Left renal pelvis (tissue), 4 donors: ENCODE results near the gene KMT2B. TPM values are rescaled to one million over a fixed set of nuclear protein-coding genes. Genes with fewer than 3 reads are reported as not detected.
"Not testable (repeated sequence)": the region's sequence is repeated elsewhere in the genome, so short reads cannot be mapped to it uniquely, and the experiment has no call there.

Experiments used
- DNase-seq, 4 donors: peaks; one replicate each; pipeline ENCODE4 v3.0.0-alpha.2; 2013; ENCODE audit warnings: low read depth in 4 of 4, low spot score in 3 of 4
- polyA plus RNA-seq, 4 donors: library from polyadenylated mRNA; unstranded; fragments of 120-200 nt; gene quantifications; one replicate each; pipeline ENCODE4 v1.2.1, GENCODE V29; 2013; ENCODE audit not compliant: insufficient read length in 4 of 4

KMT2B gene, protein sequence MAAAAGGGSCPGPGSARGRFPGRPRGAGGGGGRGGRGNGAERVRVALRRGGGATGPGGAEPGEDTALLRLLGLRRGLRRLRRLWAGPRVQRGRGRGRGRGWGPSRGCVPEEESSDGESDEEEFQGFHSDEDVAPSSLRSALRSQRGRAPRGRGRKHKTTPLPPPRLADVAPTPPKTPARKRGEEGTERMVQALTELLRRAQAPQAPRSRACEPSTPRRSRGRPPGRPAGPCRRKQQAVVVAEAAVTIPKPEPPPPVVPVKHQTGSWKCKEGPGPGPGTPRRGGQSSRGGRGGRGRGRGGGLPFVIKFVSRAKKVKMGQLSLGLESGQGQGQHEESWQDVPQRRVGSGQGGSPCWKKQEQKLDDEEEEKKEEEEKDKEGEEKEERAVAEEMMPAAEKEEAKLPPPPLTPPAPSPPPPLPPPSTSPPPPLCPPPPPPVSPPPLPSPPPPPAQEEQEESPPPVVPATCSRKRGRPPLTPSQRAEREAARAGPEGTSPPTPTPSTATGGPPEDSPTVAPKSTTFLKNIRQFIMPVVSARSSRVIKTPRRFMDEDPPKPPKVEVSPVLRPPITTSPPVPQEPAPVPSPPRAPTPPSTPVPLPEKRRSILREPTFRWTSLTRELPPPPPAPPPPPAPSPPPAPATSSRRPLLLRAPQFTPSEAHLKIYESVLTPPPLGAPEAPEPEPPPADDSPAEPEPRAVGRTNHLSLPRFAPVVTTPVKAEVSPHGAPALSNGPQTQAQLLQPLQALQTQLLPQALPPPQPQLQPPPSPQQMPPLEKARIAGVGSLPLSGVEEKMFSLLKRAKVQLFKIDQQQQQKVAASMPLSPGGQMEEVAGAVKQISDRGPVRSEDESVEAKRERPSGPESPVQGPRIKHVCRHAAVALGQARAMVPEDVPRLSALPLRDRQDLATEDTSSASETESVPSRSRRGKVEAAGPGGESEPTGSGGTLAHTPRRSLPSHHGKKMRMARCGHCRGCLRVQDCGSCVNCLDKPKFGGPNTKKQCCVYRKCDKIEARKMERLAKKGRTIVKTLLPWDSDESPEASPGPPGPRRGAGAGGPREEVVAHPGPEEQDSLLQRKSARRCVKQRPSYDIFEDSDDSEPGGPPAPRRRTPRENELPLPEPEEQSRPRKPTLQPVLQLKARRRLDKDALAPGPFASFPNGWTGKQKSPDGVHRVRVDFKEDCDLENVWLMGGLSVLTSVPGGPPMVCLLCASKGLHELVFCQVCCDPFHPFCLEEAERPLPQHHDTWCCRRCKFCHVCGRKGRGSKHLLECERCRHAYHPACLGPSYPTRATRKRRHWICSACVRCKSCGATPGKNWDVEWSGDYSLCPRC (N-terminal part only)
- polyA plus RNA-seq: 10 to 100 TPM; 25.1 to 42.0 (median 32.8) TPM

DNA sequence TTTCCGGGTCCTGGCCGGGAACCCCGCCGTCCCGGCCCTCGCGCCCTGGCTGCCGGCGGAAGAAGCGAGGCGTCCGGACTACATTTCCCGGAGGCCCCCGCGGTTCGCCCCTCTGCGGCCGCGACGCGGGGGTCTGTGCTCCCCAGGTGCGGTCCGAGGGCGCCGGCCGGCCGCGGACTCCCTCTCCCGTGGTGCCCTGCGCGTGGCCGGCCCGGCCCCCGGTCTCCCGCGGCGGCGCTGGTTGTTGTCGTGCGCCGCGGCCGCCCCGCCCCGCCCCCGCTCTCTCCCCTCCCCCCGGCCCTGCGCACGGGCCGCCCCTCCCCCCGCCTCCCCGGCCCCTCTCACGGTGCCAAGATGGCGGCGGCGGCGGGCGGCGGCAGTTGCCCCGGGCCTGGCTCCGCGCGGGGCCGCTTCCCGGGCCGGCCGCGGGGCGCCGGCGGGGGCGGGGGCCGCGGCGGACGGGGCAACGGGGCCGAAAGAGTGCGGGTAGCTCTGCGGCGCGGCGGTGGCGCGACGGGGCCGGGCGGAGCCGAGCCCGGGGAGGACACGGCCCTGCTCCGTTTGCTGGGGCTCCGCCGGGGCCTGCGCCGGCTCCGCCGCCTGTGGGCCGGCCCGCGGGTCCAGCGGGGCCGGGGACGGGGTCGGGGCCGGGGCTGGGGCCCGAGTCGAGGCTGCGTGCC is at the start of gene KMT2B:
Gene KMT2B (plus strand): TSS at position 339 of the 680 bp plus-strand sequence. CDS start 16 bp downstream, at position 355.
- DNase-seq: peak in 2 of 4 donors; percentile 87 to 90

DNA sequence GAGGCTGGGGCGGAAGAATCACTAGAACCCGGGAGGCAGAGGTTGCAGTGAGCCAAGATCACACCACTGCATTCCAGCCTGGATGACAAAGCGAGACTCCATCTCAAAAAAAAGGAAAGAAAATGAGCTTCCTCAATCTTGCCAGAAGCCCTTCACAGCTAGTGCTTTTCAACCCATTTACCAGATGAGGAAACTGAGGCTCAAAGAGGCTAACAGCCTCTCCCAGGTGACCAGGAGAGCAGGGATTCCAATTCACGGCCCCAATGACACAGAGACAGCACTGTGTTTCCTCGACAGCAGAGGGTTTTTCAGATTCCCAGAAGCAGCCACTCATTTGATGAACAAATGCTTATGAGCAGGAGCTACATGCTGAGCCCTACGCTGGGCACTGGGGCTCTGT is 48.2 kb upstream of the KMT2B start:
- DNase-seq: no peak

DNA sequence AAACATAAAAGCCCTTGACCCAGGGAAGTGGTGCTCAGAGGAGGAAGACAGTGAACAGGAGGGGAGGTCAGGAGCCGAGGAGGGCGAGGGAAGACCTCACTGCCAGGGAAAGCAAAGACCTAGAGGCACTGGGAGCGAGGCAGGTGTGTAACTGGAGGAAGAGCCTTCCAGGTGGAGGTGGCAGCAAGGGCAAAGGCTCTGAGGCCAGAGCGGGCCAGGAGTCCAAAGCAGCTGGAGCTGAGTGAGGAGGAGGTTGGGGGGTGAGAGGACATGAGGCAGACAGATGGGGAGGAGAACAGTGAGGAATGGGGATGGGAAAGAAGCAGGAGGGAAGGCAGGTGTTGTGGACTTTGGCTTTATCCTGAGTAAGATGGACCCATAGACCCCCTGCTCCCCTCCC is 47.8 kb upstream of the KMT2B start:
- no peak for DNase-seq

DNA sequence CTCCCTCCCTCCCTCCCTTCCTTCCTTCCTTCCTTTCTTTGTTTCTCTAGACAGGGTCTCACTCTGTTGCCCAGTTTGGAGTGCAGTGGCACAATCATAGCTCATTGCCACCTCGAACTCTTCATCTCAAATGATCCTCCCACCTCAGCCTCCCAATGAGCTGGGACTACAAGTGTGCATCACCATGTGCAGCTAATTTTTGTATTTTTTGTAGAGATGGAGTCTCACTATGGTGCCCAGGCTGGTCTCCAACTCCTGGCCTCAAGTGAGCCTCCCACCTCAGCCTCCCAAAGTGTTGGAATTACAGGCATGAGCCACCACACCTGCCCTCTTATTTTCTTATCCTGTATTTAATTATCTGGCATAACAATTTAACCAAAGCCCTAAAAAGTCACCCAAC is 47.1 kb upstream of the KMT2B start:
- DNase-seq: no peak

DNA sequence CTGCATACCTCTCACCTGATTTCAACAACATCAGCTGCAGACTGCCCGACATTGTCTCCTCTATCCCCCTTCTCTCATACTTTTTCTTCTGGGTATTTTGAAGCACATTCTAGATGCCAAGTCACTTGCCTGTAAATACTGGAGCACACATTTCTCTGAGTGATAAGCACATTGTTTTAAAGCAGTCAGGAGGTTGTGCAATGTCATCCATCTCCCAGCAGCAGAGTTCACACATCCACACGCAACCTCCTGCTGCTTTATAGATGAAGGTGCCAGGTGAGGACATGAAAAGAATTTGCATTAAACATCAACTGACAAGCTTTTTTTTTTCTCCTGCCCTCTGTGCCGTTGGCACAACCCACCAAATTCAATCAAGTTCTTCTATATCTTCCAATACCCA is 46.0 kb upstream of the KMT2B start:
- DNase-seq: no peak

DNA sequence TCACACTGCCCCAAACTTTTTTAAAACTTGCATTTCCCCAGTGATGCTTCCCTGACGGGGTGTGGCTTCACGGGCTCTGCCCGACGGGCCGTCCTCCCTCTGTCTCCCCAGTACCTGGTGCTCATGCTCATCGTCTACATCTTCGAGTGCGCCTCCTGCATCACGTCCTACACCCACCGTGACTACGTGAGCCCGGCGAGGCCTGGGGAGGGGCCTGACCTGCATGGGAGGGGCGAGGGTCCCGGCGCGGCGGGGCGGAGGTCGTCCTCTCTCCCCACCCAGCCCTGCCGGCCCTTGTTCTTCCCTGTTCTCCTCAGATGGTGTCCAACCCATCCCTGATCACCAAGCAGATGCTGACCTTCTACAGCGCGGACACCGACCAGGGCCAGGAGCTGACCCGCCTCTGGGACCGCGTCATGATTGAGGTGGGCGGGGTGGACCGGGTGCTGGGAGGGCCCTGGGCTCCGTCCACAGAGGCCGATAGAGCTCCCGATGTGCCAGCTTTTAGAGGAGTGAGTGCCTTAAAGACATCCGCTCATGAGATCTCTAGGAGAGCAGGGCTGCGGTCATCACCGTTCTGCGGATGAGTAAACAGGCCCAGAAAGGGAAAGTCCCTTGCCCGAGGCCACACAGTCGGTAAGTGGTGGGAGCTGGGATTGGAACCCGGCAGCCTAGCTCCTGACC is 44.5 kb upstream of the KMT2B start:
- no peak for DNase-seq

DNA sequence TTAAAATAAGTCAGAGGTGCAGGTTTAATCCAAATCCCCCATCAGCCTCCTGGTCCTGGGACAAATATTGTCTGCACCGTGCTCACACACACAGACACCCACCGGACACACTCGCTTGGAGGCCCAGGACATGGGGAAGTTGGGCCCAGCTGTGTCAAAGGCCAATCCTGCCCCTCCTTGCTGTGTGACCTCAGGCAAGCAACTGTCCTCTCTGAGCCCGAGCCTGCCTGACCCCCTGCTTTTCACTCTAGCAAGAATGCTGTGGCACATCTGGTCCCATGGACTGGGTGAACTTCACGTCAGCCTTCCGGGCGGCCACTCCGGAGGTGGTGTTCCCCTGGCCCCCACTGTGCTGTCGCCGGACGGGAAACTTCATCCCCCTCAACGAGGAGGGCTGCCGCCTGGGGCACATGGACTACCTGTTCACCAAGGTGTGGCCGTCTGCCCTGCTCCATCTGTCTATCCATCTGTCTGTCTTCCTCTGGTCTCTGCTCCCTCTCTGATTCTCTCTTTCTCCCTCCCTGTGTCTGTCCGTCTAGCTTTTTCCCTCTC is 42.1 kb upstream of the KMT2B start:
- no peak for DNase-seq

DNA sequence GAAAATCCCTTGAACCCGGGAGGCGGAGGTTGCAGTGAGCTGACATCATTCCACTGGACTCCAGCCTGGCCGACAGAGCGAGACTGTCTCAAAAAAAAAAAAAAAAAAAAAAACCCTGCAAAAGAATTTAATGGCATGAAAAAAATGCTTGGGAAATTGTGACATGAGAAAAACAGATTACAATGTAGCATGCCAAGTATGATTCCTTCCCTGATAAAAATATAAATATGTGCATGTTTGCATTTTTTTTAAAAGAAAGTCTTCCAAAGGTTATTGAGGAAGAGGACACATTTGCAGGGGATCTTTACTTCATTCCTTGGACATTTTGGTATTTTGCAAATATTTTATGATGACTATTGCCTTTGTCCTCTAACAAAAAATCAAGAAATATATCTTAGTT is 28.0 kb upstream of the KMT2B start:
- no peak for DNase-seq

DNA sequence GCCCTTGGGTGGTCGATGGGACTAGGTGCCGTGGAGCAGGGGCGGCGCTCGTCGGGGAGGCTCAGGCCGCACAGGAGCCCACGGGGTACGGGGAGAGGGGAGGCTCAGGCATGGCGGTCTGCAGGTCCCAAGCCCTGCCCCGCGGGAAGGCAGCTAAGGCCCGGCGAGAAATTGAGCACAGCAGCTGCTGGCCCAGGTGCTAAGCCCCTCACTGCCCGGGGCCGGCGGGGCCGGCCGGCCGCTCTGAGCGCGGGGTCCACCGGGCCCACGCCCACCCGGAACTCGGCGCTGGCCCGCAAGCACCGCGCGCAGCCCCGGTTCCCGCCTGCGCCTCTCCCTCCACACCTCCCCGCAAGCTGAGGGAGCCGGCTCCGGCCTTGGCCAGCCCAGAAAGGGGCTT is 26.7 kb upstream of the KMT2B start:
- not testable (repeated sequence) for DNase-seq

DNA sequence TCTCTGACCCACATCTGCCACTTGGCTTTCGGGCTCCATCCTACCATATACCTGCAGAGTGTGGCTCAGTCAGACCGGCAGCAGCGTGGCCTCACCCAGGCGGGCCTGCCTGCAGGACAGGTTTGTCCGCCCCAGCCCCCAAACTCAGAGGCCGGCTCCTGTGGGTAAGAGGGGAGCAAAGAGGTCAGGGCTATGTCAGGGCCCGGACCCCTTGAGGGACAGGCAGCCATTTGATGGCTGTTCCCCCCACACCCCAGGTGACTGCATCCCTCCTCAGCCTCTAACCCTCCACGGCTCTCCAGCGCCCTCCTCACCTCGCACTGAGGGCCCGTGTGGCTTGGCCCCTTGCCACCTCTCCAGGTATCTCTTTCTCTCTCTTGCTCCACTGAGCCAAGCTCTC is 25.8 kb upstream of the KMT2B start:
- DNase-seq: no peak

DNA sequence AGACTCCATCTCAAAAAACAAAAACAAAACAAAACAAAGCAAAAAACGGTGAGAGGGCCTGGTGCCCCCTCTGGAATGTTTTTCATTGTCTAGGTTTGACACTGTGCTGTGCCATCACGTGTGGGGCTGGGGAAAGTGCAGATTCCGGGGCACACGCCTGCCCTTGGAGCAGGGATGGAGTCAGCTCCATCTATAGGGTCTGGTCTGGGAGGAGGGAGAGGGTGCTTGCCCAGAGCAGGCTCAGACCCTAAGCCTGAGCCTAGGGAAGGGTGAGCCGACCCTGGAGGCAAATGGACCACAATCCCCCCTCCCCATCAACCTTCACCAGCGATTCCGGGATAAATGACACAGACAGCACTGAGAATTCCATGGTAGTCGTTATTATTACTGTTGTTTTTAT is 24.4 kb upstream of the KMT2B start:
- no peak for DNase-seq

DNA sequence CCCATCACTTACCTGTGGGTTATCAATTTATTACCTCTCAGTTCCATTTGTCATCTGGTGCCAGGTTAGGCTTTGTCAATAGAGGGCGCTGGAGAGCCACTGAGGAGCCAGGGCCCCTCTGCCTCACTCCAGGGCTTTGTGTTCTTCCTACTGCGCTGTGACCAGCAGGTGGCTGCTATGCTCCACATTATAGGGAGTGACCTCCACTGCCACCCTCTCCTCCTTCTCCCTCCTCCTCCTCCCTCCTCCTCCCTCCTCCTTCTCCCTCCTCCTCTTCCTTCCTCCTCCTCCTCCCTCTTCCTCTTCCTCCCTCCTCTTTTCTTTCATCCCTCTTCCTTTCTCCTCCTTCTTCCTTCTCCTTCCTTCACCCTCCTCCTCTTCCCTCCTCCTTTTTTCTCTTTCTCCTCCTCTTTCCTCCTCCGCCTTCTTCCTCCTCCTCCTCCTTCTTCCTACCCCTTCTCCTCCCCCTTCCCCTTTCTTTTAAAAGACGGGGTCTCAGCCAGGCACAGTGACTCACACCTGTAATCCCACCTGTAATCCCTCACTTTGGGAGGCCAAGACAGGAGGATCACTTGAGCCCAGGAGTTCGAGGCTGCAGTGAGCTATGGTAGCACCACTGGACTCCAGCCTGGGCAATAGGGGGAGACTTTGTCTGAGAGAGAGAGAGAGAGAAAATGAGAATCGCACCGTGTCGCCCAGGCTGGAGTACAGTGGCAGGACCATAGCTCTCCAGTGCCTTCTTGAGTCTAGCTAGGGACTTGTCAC is 23.8 kb upstream of the KMT2B start:
- peak; percentile 64 to 76 (median 71) for DNase-seq

DNA sequence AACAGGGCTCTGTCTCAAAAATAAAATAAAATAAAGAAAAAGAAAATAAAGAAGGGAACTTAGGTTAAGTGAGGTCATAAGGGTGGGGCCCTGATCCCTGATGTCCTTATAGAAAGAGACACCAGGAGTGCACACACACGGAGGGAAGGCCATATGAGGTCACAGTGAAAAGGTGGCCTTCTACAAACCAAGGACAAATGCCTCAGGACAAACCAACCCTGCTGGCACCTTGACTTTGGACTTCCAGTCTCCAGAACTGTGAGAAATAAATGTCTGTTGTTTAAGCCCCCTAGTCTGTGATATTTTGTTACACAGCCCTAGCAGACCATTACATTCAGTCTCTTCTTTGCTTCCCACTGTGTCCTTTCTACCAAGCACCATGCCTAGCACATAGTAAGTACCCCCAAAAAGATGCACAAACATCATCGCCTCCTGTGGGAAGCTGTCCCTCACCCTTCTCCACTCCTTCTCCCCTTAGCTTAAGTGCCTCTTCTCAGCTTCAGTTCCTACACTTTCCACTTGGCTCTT is 21.8 kb upstream of the KMT2B start:
- DNase-seq: no peak

DNA sequence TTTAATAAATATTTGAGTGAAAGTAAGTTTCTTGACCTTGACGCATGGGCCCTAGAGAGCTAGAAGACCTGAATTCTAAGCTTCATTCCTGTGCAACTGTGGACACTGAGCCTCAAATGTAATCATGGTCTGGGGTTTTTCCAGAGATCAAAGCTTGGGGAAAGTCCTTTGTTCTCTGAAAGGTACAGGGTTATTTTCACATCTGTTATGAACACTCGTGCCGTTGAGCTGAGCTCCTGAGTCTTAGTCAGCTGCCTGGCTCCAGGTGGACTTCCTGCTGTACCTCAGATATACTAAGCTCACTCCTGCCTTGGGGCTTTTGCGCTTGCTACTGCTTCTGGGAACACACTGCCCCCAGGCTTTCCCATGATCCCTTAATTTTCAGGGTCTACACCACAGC is 21.0 kb upstream of the KMT2B start:
- no peak for DNase-seq

DNA sequence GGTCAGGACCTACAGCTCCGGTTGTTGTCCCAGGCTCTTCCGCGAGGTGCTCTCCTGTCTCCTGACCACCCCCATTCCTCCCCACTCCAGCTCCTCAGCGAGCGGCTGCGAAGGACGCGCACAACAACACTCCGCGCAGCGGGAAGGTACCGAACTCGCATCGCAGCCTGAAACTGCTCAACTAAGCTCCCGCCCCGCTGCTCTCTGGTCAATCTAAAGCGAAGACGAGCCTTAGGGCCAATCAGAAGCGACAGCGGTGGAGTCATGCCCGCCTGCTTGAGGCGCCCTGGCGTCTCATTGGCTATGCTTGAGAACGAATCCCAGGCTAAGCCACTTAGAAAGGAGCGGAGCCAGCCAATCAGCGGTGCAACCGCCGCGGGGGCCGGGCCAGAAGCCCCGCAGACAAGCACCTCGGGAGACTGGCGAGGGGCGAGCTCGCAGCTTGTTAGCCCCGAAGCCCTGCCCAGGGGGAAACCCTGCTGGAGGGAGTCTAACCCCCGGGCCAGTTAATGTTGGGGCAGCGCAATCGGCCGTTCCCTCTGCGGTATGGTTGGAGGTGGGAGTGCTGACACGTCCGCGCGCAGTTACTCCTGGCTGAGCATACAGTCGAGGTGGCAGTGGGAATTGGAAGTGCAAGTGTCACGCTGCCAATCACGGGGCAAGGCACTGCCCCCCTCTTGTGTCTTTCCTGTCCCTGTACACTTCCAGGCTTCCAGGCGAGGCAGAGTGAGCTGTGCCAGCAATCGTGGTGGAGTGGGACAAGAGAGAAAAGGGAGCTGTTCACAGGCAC is 15.4 kb upstream of the KMT2B start:
- DNase-seq: peak; percentile 84 to 96 (median 88)

DNA sequence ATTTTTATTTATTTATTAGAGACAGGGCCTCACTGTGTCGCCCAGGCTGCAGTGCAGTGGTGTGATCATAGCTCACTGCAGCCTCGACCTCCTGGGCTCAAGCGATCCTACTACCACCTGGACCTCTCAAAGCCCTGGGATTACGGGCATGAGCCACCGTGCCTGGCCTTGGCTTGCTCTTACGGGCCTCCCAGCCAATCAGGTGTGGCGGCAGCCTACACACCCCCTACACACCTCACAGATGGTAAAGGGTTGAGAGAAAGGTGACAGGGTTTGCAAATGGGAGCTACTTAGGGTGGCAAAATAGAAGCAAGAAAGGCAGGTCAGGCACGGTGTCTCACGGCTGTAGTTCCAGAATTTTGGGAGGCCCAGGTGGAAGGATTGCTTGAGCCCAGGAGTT is 14.5 kb upstream of the KMT2B start:
- DNase-seq: no peak

DNA sequence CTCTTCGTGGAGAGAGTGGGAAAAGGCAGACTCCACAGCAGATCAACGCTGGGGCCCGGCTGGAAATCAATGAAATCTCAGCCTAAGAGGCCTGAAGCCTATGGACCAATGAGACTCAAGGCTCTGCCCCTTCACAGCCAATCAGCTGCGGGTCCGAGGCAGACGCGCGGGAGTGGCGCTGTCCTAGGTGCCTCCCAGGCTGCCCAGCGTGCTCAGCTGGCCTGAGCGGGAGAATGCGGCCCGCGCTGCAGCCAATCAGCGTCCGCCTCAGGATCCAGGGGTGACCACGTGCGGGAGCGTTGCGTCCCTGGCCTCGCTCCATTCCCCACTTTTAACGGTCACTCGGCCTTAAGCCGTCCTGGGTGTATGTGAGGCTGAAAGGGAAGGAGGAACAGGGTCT is 13.6 kb upstream of the KMT2B start, which contains the start of gene ZBTB32:
Gene ZBTB32 (plus strand): TSS at position 341 of the 400 bp plus-strand sequence. CDS start 10,069 bp downstream, outside the sequence.
- DNase-seq: no peak
